Omental fat pad (tissue), 4 donors: ENCODE results near the gene HAUS7. TPM values are rescaled to one million over a fixed set of nuclear protein-coding genes. Genes with fewer than 3 reads are reported as not detected.

Experiments
- ATAC-seq: fragments of 150-250 bp; one replicate; pipeline ENCODE4 v1.9.1; 2016; ENCODE audit warnings: mild to moderate bottlenecking, moderate library complexity; ENCODE audit not compliant: low FRiP score
- DNase-seq: peaks from one replicate; pipeline ENCODE4 v3.0.0-alpha.2; 2019; ENCODE audit warnings: low spot score
- CTCF ChIP-seq, 3 donors: fragments of 450-650 bp; IDR thresholded peaks; one replicate each; pipeline ENCODE4 v1.5.1; 2016 to 2017; ENCODE audit warnings: antibody characterized with exemption in 3 of 3, mild to moderate bottlenecking in 3 of 3, moderate library complexity in 2 of 3
- total RNA-seq, 4 donors: library from RNA; depleted of rRNA; stranded (reverse); fragments of >200 nt; gene quantifications; one replicate each; pipeline ENCODE4 v1.1.0, GENCODE V29; 2016

Gene HAUS7
- total RNA-seq, 4 donors from 2014 or later: 14.9 to 35.0 (median 23.9) TPM

- no peak for TF ChIP-seq CTCF (IDR thresholded peaks at IDR 0.05)
- no peak for ATAC-seq
- no peak for DNase-seq
Observed at GRCh38 chrX:153488231-153488914, 18.0 kb upstream of the HAUS7 start.

DNA sequence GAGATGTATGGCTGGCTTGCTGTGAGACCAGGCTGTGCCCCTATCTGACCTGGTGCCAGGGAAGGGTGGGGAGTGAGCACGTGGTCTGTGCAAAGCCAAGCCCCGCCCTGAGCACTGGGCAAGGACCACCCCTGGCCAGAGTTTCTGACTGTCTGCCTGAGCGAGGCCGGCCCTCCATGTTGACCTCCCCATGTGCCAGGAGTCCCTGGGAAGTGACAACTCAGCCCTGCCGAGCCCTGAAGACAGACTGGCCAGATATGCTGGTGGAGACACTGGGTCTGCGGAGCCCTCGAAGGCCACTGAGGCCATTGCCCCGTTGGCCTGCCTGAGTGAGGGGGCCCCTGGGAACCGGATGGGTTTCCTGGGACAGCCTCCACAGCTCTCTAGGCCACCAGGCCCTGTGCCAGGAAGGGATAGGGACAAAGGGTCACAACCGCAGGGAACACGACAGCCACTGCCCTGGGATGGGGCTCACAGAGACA is 17.3 kb upstream of the HAUS7 start:
- DNase-seq (no peak), ATAC-seq (no peak)
- TF ChIP-seq CTCF (IDR thresholded peaks at IDR 0.05): no peak

DNA sequence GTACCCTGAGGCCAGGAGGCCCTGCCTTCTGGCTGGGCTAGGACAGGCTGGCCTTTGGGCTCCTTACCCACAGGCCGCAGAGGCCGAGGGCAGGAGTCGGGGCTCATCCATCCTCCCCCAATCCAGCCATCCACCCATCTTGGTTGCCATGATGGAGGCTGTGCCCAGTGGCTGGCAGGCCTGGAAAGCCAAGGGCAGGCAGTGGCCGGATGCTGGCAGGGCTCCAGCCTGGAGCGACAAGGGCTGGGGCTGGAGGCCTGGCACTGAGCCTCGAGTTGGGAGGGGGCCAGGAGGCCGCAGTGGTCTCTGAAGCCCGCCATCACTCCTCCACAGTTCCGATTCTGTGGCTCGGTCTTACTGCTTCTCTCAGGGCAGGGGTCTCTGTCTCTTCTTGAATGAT is 15.8 kb upstream of the HAUS7 start:
- TF ChIP-seq CTCF (IDR thresholded peaks at IDR 0.05): no peak
- no peak for ATAC-seq
- no peak for DNase-seq

- DNase-seq (no peak), ATAC-seq (no peak)
- no peak for TF ChIP-seq CTCF (IDR thresholded peaks at IDR 0.05)
Observed at GRCh38 chrX:153485396-153486080, 15.2 kb upstream of the HAUS7 start.

DNA sequence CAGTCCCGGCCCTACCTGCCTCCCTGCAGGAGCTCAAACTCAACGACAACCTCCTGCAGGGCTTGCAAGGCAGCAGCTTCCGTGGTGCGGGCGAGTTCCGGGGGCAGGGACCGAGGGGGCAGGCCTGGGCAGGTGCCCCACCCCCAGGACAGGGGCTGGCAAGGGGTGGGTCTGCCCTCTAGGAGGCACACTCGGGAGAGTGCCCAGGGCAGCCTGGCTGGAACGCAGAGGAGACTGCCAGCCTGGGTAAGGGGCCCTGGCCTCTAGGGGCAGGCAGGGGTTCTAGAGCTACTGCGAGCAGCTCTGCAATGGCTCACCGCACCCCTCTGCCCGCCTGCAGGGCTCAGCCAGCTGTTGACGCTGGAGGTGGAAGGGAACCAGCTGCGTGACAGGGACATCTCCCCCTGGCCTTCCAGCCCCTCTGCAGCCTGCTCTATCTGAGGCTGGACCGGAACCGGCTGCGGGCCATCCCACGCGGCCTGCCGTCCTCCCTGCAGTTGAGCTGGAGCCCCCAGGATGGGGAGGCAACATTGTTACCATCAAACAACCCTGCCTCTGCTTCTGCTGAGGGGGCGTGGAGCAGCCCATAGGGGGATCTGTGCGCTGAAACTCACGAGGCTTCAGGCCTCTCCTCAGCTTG is 12.1 kb upstream of the HAUS7 start:
- no peak for TF ChIP-seq CTCF (IDR thresholded peaks at IDR 0.05)
- ATAC-seq: no peak
- DNase-seq: no peak

DNA sequence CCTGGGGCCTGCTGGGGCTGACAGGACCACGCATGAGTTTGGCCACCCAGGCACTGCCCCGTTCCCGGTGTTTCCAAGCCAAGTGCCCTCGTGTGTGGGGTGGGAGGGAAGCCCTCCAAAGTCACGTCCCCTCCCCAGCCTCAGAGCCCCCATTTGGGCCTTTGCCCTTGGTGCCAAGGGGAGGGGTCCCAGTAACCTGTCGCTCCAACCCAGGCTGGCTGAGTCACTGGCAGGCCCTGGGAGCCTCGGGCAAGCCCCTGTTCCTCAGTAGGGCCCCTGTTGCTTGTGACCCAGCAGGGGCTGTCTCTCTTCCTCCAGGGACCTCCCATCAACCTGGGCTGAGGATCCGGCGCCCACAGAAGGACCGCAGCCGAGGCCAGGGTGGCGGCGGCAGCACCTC is 10.7 kb upstream of the HAUS7 start:
- no peak for TF ChIP-seq CTCF (IDR thresholded peaks at IDR 0.05)
- no peak for ATAC-seq
- DNase-seq: no peak
